Measurements from ENCODE around the gene UGT2A1.

Gene UGT2A1

GRCh38 chr4:69589884-69590283 is 63.2 kb downstream of the UGT2A1 start:
- H3K4me3 ChIP-seq (replicated peaks in 1 of 2; ENCODE audit: low read depth in 2 of 2, low read length in 2 of 2) = no peak overlapping the region
- DNase-seq (ENCODE audit: low read depth in 2 of 2) = no peak
- no peak for TF ChIP-seq CTCF (IDR thresholded peaks at IDR 0.05; ENCODE audit: low read depth, low read length)

GRCh38 chr4:69584135-69584534 is 68.9 kb downstream of the UGT2A1 start:
- no peak for DNase-seq (ENCODE audit: low read depth in 2 of 2)
- no peak overlapping the region for H3K4me3 ChIP-seq (replicated peaks in 1 of 2; ENCODE audit: low read depth in 2 of 2, low read length in 2 of 2)
- TF ChIP-seq CTCF (IDR thresholded peaks at IDR 0.05; ENCODE audit: low read depth, low read length) = no peak

GRCh38 chr4:69583543-69583942 is 69.5 kb downstream of the UGT2A1 start:
- no peak for DNase-seq (ENCODE audit: low read depth in 2 of 2)
- no peak overlapping the region for H3K4me3 ChIP-seq (replicated peaks in 1 of 2; ENCODE audit: low read depth in 2 of 2, low read length in 2 of 2)
- no peak for TF ChIP-seq CTCF (IDR thresholded peaks at IDR 0.05; ENCODE audit: low read depth, low read length)

GRCh38 chr4:69577245-69577644 is 75.8 kb downstream of the UGT2A1 start:
- DNase-seq (ENCODE audit: low read depth in 2 of 2) = no peak
- no peak for TF ChIP-seq CTCF (IDR thresholded peaks at IDR 0.05; ENCODE audit: low read depth, low read length)
- no peak overlapping the region for H3K4me3 ChIP-seq (replicated peaks in 1 of 2; ENCODE audit: low read depth in 2 of 2, low read length in 2 of 2)

- DNase-seq (ENCODE audit: low read depth in 2 of 2) = no peak
- no peak overlapping the region for H3K4me3 ChIP-seq (replicated peaks in 1 of 2; ENCODE audit: low read depth in 2 of 2, low read length in 2 of 2)
- no peak for TF ChIP-seq CTCF (IDR thresholded peaks at IDR 0.05; ENCODE audit: low read depth, low read length)
Observed at GRCh38 chr4:69576251-69576877, 76.7 kb downstream of the UGT2A1 start.

GRCh38 chr4:69568787-69569186 is 84.3 kb downstream of the UGT2A1 start:
- H3K4me3 ChIP-seq (replicated peaks in 1 of 2; ENCODE audit: low read depth in 2 of 2, low read length in 2 of 2) = no peak overlapping the region
- no peak for DNase-seq (ENCODE audit: low read depth in 2 of 2)
- no peak for TF ChIP-seq CTCF (IDR thresholded peaks at IDR 0.05; ENCODE audit: low read depth, low read length)

- no peak for DNase-seq (ENCODE audit: low read depth in 2 of 2)
- no peak for TF ChIP-seq CTCF (IDR thresholded peaks at IDR 0.05; ENCODE audit: low read depth, low read length)
Observed at GRCh38 chr4:69563424-69563823, 89.6 kb downstream of the UGT2A1 start.

More at GRCh38 chr4:69563424-69563823, 89.6 kb downstream of the UGT2A1 start:
- no peak overlapping the region for H3K4me3 ChIP-seq (replicated peaks in 1 of 2; ENCODE audit: low read depth in 2 of 2, low read length in 2 of 2)
